ENCODE data around the gene TRABD2A.

DNA sequence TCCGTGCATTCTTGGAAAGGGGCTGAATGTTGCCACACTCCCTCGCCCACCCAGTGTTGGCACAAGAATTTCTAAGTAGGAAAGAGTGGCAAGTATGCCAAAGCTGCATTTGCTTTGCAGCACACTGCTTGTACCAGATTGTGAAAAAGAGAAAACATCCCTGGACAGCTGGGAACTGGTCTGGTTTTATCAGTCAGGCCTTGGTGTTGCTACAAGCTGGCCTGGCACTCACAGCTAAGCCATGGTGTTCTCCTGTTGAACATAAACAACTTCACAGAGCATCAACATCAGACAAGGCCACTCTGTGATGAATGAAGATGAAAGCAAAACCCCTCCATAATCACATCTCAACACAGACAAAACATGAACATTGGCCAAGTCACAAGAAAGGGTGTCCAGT lies 4.2 kb upstream of the TRABD2A start:
- TF ChIP-seq, protein P1, sequence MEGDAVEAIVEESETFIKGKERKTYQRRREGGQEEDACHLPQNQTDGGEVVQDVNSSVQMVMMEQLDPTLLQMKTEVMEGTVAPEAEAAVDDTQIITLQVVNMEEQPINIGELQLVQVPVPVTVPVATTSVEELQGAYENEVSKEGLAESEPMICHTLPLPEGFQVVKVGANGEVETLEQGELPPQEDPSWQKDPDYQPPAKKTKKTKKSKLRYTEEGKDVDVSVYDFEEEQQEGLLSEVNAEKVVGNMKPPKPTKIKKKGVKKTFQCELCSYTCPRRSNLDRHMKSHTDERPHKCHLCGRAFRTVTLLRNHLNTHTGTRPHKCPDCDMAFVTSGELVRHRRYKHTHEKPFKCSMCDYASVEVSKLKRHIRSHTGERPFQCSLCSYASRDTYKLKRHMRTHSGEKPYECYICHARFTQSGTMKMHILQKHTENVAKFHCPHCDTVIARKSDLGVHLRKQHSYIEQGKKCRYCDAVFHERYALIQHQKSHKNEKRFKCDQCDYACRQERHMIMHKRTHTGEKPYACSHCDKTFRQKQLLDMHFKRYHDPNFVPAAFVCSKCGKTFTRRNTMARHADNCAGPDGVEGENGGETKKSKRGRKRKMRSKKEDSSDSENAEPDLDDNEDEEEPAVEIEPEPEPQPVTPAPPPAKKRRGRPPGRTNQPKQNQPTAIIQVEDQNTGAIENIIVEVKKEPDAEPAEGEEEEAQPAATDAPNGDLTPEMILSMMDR (IDR thresholded peaks at IDR 0.05; ENCODE audit: insufficient read depth, low read length, poor library complexity, severe bottlenecking): no peak
- no peak for TF ChIP-seq EZH2phosphoT487 (conservative IDR thresholded peaks at IDR 0.05; ENCODE audit: low read length)
